ENCODE data around the gene CFAP47.

DNA sequence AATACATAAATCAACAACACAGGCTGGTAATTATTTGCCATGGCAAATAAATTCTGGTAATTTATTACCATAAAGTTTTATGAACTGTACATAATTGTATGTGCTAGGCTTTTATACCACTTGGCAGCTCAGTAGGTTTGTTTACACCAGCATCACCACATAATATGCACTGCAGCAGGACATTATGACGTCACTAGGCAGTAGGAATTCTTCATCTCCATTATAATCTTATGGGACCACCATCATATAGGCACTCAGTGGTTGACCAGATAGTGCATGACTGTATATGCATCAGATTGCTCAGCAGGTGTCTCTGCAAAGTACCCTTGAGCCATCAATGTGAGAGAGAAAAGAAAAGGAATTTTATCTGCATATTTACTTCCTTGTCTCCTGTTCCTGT, 295.4 kb downstream of the CFAP47 start:
- TF ChIP-seq, protein P1, sequence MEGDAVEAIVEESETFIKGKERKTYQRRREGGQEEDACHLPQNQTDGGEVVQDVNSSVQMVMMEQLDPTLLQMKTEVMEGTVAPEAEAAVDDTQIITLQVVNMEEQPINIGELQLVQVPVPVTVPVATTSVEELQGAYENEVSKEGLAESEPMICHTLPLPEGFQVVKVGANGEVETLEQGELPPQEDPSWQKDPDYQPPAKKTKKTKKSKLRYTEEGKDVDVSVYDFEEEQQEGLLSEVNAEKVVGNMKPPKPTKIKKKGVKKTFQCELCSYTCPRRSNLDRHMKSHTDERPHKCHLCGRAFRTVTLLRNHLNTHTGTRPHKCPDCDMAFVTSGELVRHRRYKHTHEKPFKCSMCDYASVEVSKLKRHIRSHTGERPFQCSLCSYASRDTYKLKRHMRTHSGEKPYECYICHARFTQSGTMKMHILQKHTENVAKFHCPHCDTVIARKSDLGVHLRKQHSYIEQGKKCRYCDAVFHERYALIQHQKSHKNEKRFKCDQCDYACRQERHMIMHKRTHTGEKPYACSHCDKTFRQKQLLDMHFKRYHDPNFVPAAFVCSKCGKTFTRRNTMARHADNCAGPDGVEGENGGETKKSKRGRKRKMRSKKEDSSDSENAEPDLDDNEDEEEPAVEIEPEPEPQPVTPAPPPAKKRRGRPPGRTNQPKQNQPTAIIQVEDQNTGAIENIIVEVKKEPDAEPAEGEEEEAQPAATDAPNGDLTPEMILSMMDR (IDR thresholded peaks at IDR 0.05; ENCODE audit: insufficient read depth, low read length, poor library complexity, severe bottlenecking) = no peak
- TF ChIP-seq EZH2phosphoT487 (conservative IDR thresholded peaks at IDR 0.05; ENCODE audit: low read length) = no peak

Data from SU-DHL-6 (cell line).